ENCODE measurements around the gene ERC2.

The ERC2 gene

GRCh38 chr3:55584030-55584429 lies 884.2 kb downstream of the ERC2 start:
- Histone ChIP-seq H3K4me3 (ENCODE audit: low read depth, low read length) (no peak overlapping the region), H3K9ac (ENCODE audit: low read depth, low read length) (no peak overlapping the region), H3K36me3 (ENCODE audit: control insufficient read depth, insufficient read depth, low read length) (no peaks in the 10 kb centered on the region), H3K27ac (ENCODE audit: low read depth, low read length) (no peak overlapping the region), H3K9me3 (ENCODE audit: control insufficient read depth, insufficient read depth, low read length) (no peaks in the 10 kb centered on the region), H3K27me3 (ENCODE audit: control insufficient read depth, insufficient read depth, low read length) (no peaks in the 10 kb centered on the region), H3K4me1 (ENCODE audit: control insufficient read depth, insufficient read depth, low read length) (peaks cover 19% of the 10 kb centered on the region; the same call in 1 of the 2 replicates)

GRCh38 chr3:55583475-55583874 lies 884.8 kb downstream of the ERC2 start:
- Histone ChIP-seq H3K4me1 (ENCODE audit: control insufficient read depth, insufficient read depth, low read length) (peaks cover 19% of the 10 kb centered on the region; the same call in 1 of the 2 replicates), H3K27me3 (ENCODE audit: control insufficient read depth, insufficient read depth, low read length) (no peaks in the 10 kb centered on the region), H3K36me3 (ENCODE audit: control insufficient read depth, insufficient read depth, low read length) (no peaks in the 10 kb centered on the region), H3K9me3 (ENCODE audit: control insufficient read depth, insufficient read depth, low read length) (no peaks in the 10 kb centered on the region), H3K4me3 (ENCODE audit: low read depth, low read length) (no peak overlapping the region), H3K27ac (ENCODE audit: low read depth, low read length) (no peak overlapping the region), H3K9ac (ENCODE audit: low read depth, low read length) (no peak overlapping the region)

- H3K9ac ChIP-seq (ENCODE audit: low read depth, low read length), result no peak overlapping the region
- no peak overlapping the region for H3K27ac ChIP-seq (ENCODE audit: low read depth, low read length)
- no peaks in the 10 kb centered on the region for H3K27me3 ChIP-seq (ENCODE audit: control insufficient read depth, insufficient read depth, low read length)
- no peaks in the 10 kb centered on the region for H3K36me3 ChIP-seq (ENCODE audit: control insufficient read depth, insufficient read depth, low read length)
- H3K4me3 ChIP-seq (ENCODE audit: low read depth, low read length), result no peak overlapping the region
- H3K9me3 ChIP-seq (ENCODE audit: control insufficient read depth, insufficient read depth, low read length), result no peaks in the 10 kb centered on the region
- H3K4me1 ChIP-seq (ENCODE audit: control insufficient read depth, insufficient read depth, low read length), result 0 out of 2 replicates have a peak, but pooled peaks cover 5% of the 10 kb centered on the region
These were observed 888.8 kb downstream of the ERC2 start for GRCh38 chr3:55579496-55579895.

- H3K9ac ChIP-seq (ENCODE audit: low read depth, low read length), result no peak overlapping the region
- no peak overlapping the region for H3K4me3 ChIP-seq (ENCODE audit: low read depth, low read length)
- H3K27ac ChIP-seq (ENCODE audit: low read depth, low read length), result no peak overlapping the region
- no peaks in the 10 kb centered on the region for H3K27me3 ChIP-seq (ENCODE audit: control insufficient read depth, insufficient read depth, low read length)
- peaks cover 14% of the 10 kb centered on the region for H3K4me1 ChIP-seq (ENCODE audit: control insufficient read depth, insufficient read depth, low read length)
- H3K36me3 ChIP-seq (ENCODE audit: control insufficient read depth, insufficient read depth, low read length), result no peaks in the 10 kb centered on the region
- no peaks in the 10 kb centered on the region for H3K9me3 ChIP-seq (ENCODE audit: control insufficient read depth, insufficient read depth, low read length)
These were observed 891.5 kb downstream of the ERC2 start for GRCh38 chr3:55576621-55577388.

GRCh38 chr3:55574671-55575070 lies 893.6 kb downstream of the ERC2 start:
- no peak overlapping the region for H3K27ac ChIP-seq (ENCODE audit: low read depth, low read length)
- no peaks in the 10 kb centered on the region for H3K27me3 ChIP-seq (ENCODE audit: control insufficient read depth, insufficient read depth, low read length)
- no peak overlapping the region for H3K9ac ChIP-seq (ENCODE audit: low read depth, low read length)
- no peaks in the 10 kb centered on the region for H3K9me3 ChIP-seq (ENCODE audit: control insufficient read depth, insufficient read depth, low read length)
- no peaks in the 10 kb centered on the region for H3K36me3 ChIP-seq (ENCODE audit: control insufficient read depth, insufficient read depth, low read length)
- peaks cover 29% of the 10 kb centered on the region for H3K4me1 ChIP-seq (ENCODE audit: control insufficient read depth, insufficient read depth, low read length)
- H3K4me3 ChIP-seq (ENCODE audit: low read depth, low read length), result no peak overlapping the region

- no peak overlapping the region for H3K4me3 ChIP-seq (ENCODE audit: low read depth, low read length)
- H3K9me3 ChIP-seq (ENCODE audit: control insufficient read depth, insufficient read depth, low read length), result no peaks in the 10 kb centered on the region
- H3K27ac ChIP-seq (ENCODE audit: low read depth, low read length), result no peak overlapping the region
- peaks cover 29% of the 10 kb centered on the region for H3K4me1 ChIP-seq (ENCODE audit: control insufficient read depth, insufficient read depth, low read length)
- H3K27me3 ChIP-seq (ENCODE audit: control insufficient read depth, insufficient read depth, low read length), result no peaks in the 10 kb centered on the region
- H3K9ac ChIP-seq (ENCODE audit: low read depth, low read length), result no peak overlapping the region
- no peaks in the 10 kb centered on the region for H3K36me3 ChIP-seq (ENCODE audit: control insufficient read depth, insufficient read depth, low read length)
These were observed 895.5 kb downstream of the ERC2 start for GRCh38 chr3:55572816-55573215.

GRCh38 chr3:55571913-55572312 lies 896.4 kb downstream of the ERC2 start:
- H3K4me1 ChIP-seq (ENCODE audit: control insufficient read depth, insufficient read depth, low read length), result peaks cover 29% of the 10 kb centered on the region
- H3K27ac ChIP-seq (ENCODE audit: low read depth, low read length), result peak overlapping the region; percentile 85
- peak overlapping the region; percentile 15; the same call in 1 of the 2 replicates for H3K9ac ChIP-seq (ENCODE audit: low read depth, low read length)
- H3K4me3 ChIP-seq (ENCODE audit: low read depth, low read length), result no peak overlapping the region
- H3K36me3 ChIP-seq (ENCODE audit: control insufficient read depth, insufficient read depth, low read length), result no peaks in the 10 kb centered on the region
- no peaks in the 10 kb centered on the region for H3K9me3 ChIP-seq (ENCODE audit: control insufficient read depth, insufficient read depth, low read length)
- no peaks in the 10 kb centered on the region for H3K27me3 ChIP-seq (ENCODE audit: control insufficient read depth, insufficient read depth, low read length)

- Histone ChIP-seq H3K4me1 (ENCODE audit: control insufficient read depth, insufficient read depth, low read length) (peaks cover 25% of the 10 kb centered on the region), H3K4me3 (ENCODE audit: low read depth, low read length) (no peak overlapping the region), H3K9ac (ENCODE audit: low read depth, low read length) (no peak overlapping the region), H3K27me3 (ENCODE audit: control insufficient read depth, insufficient read depth, low read length) (no peaks in the 10 kb centered on the region), H3K27ac (ENCODE audit: low read depth, low read length) (peak overlapping the region; percentile 85), H3K36me3 (ENCODE audit: control insufficient read depth, insufficient read depth, low read length) (no peaks in the 10 kb centered on the region), H3K9me3 (ENCODE audit: control insufficient read depth, insufficient read depth, low read length) (no peaks in the 10 kb centered on the region)
These were observed 897.0 kb downstream of the ERC2 start for GRCh38 chr3:55571216-55571813.

- H3K27me3 ChIP-seq (ENCODE audit: control insufficient read depth, insufficient read depth, low read length), result no peaks in the 10 kb centered on the region
- no peaks in the 10 kb centered on the region for H3K9me3 ChIP-seq (ENCODE audit: control insufficient read depth, insufficient read depth, low read length)
- peak overlapping the region; percentile 27 for H3K27ac ChIP-seq (ENCODE audit: low read depth, low read length)
- peaks cover 25% of the 10 kb centered on the region for H3K4me1 ChIP-seq (ENCODE audit: control insufficient read depth, insufficient read depth, low read length)
- no peak overlapping the region for H3K4me3 ChIP-seq (ENCODE audit: low read depth, low read length)
- no peaks in the 10 kb centered on the region for H3K36me3 ChIP-seq (ENCODE audit: control insufficient read depth, insufficient read depth, low read length)
- no peak overlapping the region for H3K9ac ChIP-seq (ENCODE audit: low read depth, low read length)
These were observed 898.0 kb downstream of the ERC2 start for GRCh38 chr3:55570271-55570711.

- no peak overlapping the region for H3K4me3 ChIP-seq (ENCODE audit: low read depth, low read length)
- H3K9ac ChIP-seq (ENCODE audit: low read depth, low read length), result no peak overlapping the region
- peaks cover 28% of the 10 kb centered on the region for H3K4me1 ChIP-seq (ENCODE audit: control insufficient read depth, insufficient read depth, low read length)
- H3K27me3 ChIP-seq (ENCODE audit: control insufficient read depth, insufficient read depth, low read length), result no peaks in the 10 kb centered on the region
- no peaks in the 10 kb centered on the region for H3K36me3 ChIP-seq (ENCODE audit: control insufficient read depth, insufficient read depth, low read length)
- no peaks in the 10 kb centered on the region for H3K9me3 ChIP-seq (ENCODE audit: control insufficient read depth, insufficient read depth, low read length)
- peak overlapping the region; percentile 34 for H3K27ac ChIP-seq (ENCODE audit: low read depth, low read length)
These were observed 899.2 kb downstream of the ERC2 start for GRCh38 chr3:55569033-55569599.

- Histone ChIP-seq H3K36me3 (ENCODE audit: control insufficient read depth, insufficient read depth, low read length) (no peaks in the 10 kb centered on the region), H3K27ac (ENCODE audit: low read depth, low read length) (no peak overlapping the region), H3K27me3 (ENCODE audit: control insufficient read depth, insufficient read depth, low read length) (no peaks in the 10 kb centered on the region), H3K4me1 (ENCODE audit: control insufficient read depth, insufficient read depth, low read length) (peaks cover 27% of the 10 kb centered on the region), H3K9me3 (ENCODE audit: control insufficient read depth, insufficient read depth, low read length) (no peaks in the 10 kb centered on the region), H3K4me3 (ENCODE audit: low read depth, low read length) (no peak overlapping the region), H3K9ac (ENCODE audit: low read depth, low read length) (no peak overlapping the region)
These were observed 900.7 kb downstream of the ERC2 start for GRCh38 chr3:55567615-55568014.

Measured in HUES48 (cell line).